ENCODE results near the gene FHAD1.

DNA sequence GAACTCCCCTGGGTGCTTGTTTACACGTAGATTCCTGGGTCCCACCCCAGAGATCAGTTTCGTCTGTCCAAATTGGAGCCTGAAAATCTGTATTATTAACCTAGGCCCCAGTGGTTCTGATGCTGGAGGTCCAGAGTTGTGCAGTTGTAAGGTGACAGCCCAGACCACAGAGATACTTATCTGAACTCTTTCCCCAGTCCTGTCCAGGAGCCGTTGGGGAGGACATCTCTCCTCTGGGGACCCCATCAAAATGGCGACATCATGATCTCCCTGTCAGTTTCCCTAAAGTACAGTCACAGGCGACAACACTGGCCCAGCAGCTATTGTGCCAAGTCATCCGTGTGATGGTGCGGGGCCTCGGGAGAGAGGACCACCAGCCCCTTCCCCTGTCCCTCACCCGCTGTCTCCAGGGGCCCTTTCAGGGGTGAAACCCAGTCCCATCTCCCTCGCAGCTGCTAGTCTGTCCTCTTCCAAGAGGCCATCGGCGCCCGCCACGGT lies 161.9 kb downstream of the FHAD1 start:
- TF ChIP-seq, protein P1, sequence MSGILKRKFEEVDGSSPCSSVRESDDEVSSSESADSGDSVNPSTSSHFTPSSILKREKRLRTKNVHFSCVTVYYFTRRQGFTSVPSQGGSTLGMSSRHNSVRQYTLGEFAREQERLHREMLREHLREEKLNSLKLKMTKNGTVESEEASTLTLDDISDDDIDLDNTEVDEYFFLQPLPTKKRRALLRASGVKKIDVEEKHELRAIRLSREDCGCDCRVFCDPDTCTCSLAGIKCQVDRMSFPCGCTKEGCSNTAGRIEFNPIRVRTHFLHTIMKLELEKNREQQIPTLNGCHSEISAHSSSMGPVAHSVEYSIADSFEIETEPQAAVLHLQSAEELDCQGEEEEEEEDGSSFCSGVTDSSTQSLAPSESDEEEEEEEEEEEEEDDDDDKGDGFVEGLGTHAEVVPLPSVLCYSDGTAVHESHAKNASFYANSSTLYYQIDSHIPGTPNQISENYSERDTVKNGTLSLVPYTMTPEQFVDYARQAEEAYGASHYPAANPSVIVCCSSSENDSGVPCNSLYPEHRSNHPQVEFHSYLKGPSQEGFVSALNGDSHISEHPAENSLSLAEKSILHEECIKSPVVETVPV (CRISPR knock-in tag; IDR thresholded peaks at IDR 0.05) = no peak
- TF ChIP-seq SNAI2 (CRISPR knock-in tag; IDR thresholded peaks at IDR 0.05) (no peak), TCF4 (CRISPR knock-in tag; IDR thresholded peaks at IDR 0.05; ENCODE audit: borderline replicate concordance) (no peak)
- TF ChIP-seq, protein P2, sequence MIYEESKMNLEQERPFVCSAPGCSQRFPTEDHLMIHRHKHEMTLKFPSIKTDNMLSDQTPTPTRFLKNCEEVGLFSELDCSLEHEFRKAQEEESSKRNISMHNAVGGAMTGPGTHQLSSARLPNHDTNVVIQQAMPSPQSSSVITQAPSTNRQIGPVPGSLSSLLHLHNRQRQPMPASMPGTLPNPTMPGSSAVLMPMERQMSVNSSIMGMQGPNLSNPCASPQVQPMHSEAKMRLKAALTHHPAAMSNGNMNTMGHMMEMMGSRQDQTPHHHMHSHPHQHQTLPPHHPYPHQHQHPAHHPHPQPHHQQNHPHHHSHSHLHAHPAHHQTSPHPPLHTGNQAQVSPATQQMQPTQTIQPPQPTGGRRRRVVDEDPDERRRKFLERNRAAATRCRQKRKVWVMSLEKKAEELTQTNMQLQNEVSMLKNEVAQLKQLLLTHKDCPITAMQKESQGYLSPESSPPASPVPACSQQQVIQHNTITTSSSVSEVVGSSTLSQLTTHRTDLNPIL (CRISPR knock-in tag; IDR thresholded peaks at IDR 0.05; ENCODE audit: low read depth) = no peak

All from SK-N-SH treated with all-trans-retinoic acid at 6 μM for 48 hours (cell line).